HEK293 (cell line): ENCODE results near the gene ARHGAP8.
"Not testable (repeated sequence)": the region's sequence is repeated elsewhere in the genome, so short reads cannot be mapped to it uniquely, and the experiment has no call there.

Experiments
- ELK4 ChIP-seq: IDR thresholded peaks from 2 replicates; pipeline ENCODE4 v1.6.1; 2011; ENCODE audit warnings: mild to moderate bottlenecking, low read depth, low read length, borderline replicate concordance
- GLI2 ChIP-seq: fragments of 450-650 bp; formaldehyde crosslinking; IDR thresholded peaks from 2 replicates; pipeline ENCODE4; 2017; ENCODE audit warnings: missing biosample characterization, missing genetic modification characterization, low read depth, borderline replicate concordance
- MYNN ChIP-seq: fragments of 450-650 bp; formaldehyde crosslinking; IDR thresholded peaks from 2 replicates; pipeline ENCODE4 v1.5.1; 2016; ENCODE audit warnings: missing biosample characterization, missing genetic modification characterization, borderline replicate concordance
- REPIN1 ChIP-seq: fragments of 450-650 bp; formaldehyde crosslinking; IDR thresholded peaks from 2 replicates; pipeline ENCODE4 v1.5.1; 2017; ENCODE audit warnings: missing biosample characterization, missing genetic modification characterization, low read depth
- TRIM28 ChIP-seq: IDR thresholded peaks from 2 replicates; pipeline ENCODE4 v1.6.1; 2011; ENCODE audit warnings: low read length, control low read depth, borderline replicate concordance
- WT1 ChIP-seq: fragments of 450-650 bp; formaldehyde crosslinking; IDR thresholded peaks from 2 replicates; pipeline ENCODE4 v1.5.1; 2016; ENCODE audit warnings: missing biosample characterization, missing genetic modification characterization
- ZBTB1 ChIP-seq: fragments of 450-650 bp; formaldehyde crosslinking; IDR thresholded peaks from 2 replicates; pipeline ENCODE4 v1.5.1; 2016; ENCODE audit warnings: missing biosample characterization, missing genetic modification characterization
- ZNF274 ChIP-seq, 2 experiments: fragments of 200-500 bp in 1 of 2; fragments of 450-650 bp in 1 of 2; sonication (Bioruptor generic) in 1 of 2; formaldehyde crosslinking in 1 of 2; IDR thresholded peaks; 2 replicates each; pipeline versions ENCODE4 v1.5.1 to v1.6.1; 2014 to 2016; ENCODE audit warnings: borderline replicate concordance in 1 of 2, inconsistent platforms in 1 of 2, low read length in 1 of 2, missing biosample characterization in 1 of 2, missing genetic modification characterization in 1 of 2
- ZNF404 ChIP-seq: fragments of 450-650 bp; formaldehyde crosslinking; IDR thresholded peaks from 2 replicates; pipeline ENCODE4 v1.5.1; 2017; ENCODE audit warnings: missing biosample characterization, missing genetic modification characterization
- ZNF548 ChIP-seq: fragments of 450-650 bp; formaldehyde crosslinking; IDR thresholded peaks from 2 replicates; pipeline ENCODE4 v1.5.1; 2016; ENCODE audit warnings: missing biosample characterization, missing genetic modification characterization
- ZNF660 ChIP-seq: fragments of 450-650 bp; IDR thresholded peaks from 2 replicates; pipeline ENCODE4 v1.5.1; 2018; ENCODE audit warnings: missing biosample characterization, mild to moderate bottlenecking, missing genetic modification characterization
- ZNF707 ChIP-seq: fragments of 450-650 bp; formaldehyde crosslinking; IDR thresholded peaks from 2 replicates; pipeline ENCODE4 v1.5.1; 2016; ENCODE audit warnings: missing biosample characterization, missing genetic modification characterization
- ZNF785 ChIP-seq: fragments of 450-650 bp; formaldehyde crosslinking; IDR thresholded peaks from 2 replicates; pipeline ENCODE4 v1.5.1; 2016; ENCODE audit warnings: missing biosample characterization, missing genetic modification characterization
- TF ChIP-seq, protein P1 (sequence below): fragments of 450-650 bp; formaldehyde crosslinking; IDR thresholded peaks from 2 replicates; pipeline ENCODE4 v1.5.1; 2016; ENCODE audit warnings: missing biosample characterization, missing genetic modification characterization

- not testable (repeated sequence) for TF ChIP-seq ELK4; ZNF274 (IDR thresholded peaks at IDR 0.05; ENCODE audit: low read length); ZNF274 (tag by site-specific recombination; IDR thresholded peaks at IDR 0.05; ENCODE audit: borderline replicate concordance); REPIN1 (tag by site-specific recombination); MYNN (tag by site-specific recombination); ZBTB1 (tag by site-specific recombination); ZNF660 (tag by site-specific recombination); ZNF707 (tag by site-specific recombination); WT1; GLI2 (tag by site-specific recombination); ZNF548 (tag by site-specific recombination); TRIM28; ZNF785 (tag by site-specific recombination); ZNF404 (tag by site-specific recombination)
- TF ChIP-seq, protein P1, sequence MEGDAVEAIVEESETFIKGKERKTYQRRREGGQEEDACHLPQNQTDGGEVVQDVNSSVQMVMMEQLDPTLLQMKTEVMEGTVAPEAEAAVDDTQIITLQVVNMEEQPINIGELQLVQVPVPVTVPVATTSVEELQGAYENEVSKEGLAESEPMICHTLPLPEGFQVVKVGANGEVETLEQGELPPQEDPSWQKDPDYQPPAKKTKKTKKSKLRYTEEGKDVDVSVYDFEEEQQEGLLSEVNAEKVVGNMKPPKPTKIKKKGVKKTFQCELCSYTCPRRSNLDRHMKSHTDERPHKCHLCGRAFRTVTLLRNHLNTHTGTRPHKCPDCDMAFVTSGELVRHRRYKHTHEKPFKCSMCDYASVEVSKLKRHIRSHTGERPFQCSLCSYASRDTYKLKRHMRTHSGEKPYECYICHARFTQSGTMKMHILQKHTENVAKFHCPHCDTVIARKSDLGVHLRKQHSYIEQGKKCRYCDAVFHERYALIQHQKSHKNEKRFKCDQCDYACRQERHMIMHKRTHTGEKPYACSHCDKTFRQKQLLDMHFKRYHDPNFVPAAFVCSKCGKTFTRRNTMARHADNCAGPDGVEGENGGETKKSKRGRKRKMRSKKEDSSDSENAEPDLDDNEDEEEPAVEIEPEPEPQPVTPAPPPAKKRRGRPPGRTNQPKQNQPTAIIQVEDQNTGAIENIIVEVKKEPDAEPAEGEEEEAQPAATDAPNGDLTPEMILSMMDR (tag by site-specific recombination), result not testable (repeated sequence)
Observed at GRCh38 chr22:44903164-44903563, 150.8 kb downstream of the ARHGAP8 start.
